PFSK-1 (cell line): ENCODE results near the gene LRRC8A.

Source experiments
- POLR2AphosphoS5 ChIP-seq: IDR thresholded peaks from 2 replicates; pipeline ENCODE4 v1.6.1; 2012; ENCODE audit warnings: low read depth, mild to moderate bottlenecking, control low read depth, low read length, moderate library complexity
- TAF1 ChIP-seq: IDR thresholded peaks from 2 replicates; pipeline ENCODE4 v1.6.1; 2012; ENCODE audit warnings: low read length, control low read depth, borderline replicate concordance; ENCODE audit not compliant: insufficient read depth
- TF ChIP-seq, protein P1 (sequence below), 2 experiments: IDR thresholded peaks; 2 replicates each; pipeline versions ENCODE4 v1.6.1 to v1.8.0; 2011 to 2012; ENCODE audit warnings: low read depth in 2 of 2, low read length in 2 of 2, control low read depth in 1 of 2, inconsistent platforms in 1 of 2, mild to moderate bottlenecking in 1 of 2, moderate library complexity in 1 of 2; ENCODE audit not compliant: insufficient read depth in 1 of 2

DNA sequence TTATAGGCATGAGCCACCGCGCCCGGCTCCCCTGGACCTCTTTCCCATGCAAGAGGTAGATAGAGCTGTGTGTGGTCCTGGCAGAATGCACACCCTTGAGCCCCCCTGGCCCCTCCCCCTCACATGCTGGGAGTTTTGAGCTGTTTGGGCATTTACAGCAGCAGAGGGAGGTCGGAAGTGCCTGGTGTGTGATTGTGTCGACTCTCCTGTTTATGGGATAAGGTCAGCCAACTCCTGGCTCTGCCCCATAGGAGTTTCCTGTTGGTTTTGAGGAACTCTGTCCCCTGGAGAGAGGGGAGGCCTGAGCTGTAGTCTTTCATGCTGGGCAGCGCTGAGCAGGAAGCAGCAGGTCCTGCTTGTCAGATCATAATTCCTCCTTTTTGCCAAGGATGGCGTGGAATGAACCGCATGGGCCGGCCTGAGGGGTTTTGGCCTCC is 6.0 kb downstream of the LRRC8A start:
- no peak for TF ChIP-seq POLR2AphosphoS5
- no peak for TF ChIP-seq TAF1
- TF ChIP-seq, protein P1, sequence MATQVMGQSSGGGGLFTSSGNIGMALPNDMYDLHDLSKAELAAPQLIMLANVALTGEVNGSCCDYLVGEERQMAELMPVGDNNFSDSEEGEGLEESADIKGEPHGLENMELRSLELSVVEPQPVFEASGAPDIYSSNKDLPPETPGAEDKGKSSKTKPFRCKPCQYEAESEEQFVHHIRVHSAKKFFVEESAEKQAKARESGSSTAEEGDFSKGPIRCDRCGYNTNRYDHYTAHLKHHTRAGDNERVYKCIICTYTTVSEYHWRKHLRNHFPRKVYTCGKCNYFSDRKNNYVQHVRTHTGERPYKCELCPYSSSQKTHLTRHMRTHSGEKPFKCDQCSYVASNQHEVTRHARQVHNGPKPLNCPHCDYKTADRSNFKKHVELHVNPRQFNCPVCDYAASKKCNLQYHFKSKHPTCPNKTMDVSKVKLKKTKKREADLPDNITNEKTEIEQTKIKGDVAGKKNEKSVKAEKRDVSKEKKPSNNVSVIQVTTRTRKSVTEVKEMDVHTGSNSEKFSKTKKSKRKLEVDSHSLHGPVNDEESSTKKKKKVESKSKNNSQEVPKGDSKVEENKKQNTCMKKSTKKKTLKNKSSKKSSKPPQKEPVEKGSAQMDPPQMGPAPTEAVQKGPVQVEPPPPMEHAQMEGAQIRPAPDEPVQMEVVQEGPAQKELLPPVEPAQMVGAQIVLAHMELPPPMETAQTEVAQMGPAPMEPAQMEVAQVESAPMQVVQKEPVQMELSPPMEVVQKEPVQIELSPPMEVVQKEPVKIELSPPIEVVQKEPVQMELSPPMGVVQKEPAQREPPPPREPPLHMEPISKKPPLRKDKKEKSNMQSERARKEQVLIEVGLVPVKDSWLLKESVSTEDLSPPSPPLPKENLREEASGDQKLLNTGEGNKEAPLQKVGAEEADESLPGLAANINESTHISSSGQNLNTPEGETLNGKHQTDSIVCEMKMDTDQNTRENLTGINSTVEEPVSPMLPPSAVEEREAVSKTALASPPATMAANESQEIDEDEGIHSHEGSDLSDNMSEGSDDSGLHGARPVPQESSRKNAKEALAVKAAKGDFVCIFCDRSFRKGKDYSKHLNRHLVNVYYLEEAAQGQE (IDR thresholded peaks at IDR 0.05; ENCODE audit: insufficient read depth in 1 of 2, low read depth in 2 of 2, low read length in 2 of 2): no peak
